ENCODE measurements around the gene EPHA1. TPM values are rescaled to one million over a fixed set of nuclear protein-coding genes. Genes with fewer than 3 reads are reported as not detected.

Gene EPHA1
- total and polyA plus RNA-seq, 12 donors = 0.12 to 0.73 (median 0.39) TPM; not detected in 9

DNA sequence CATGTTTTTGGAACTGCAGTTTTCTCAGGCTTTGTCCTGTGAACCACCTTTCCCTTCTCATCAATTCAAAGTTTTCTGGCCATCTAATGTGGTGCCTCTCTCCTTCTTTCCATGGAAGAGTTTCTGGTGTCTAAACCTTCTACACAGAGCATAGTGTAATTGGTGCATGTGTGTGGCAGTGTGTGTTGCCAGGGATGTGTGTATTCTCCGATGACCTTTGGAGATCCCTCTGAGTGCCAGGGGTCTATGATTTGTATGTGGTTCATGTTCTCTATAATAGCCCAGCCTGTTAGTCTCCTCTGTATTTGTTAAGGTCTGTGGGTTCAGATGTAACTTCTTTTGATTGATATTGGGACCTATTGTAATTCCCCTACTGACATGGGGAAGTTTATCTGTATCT, 36.1 kb upstream of the EPHA1 start:
- 96 to 97% methylated on average over 1 of the region's 1 CpG for WGBS, 2 donors
- DNase-seq (no peak), ATAC-seq (no peak)
- TF ChIP-seq CTCF (IDR thresholded peaks at IDR 0.05) = no peak
- no peaks in the 10 kb centered on the region for H3K9me3 ChIP-seq
- intact Hi-C loops (cut with DNase I) = no loop called here
- no peak overlapping the region for H3K4me3 ChIP-seq
- peaks cover 0 to 21% (median 7%) of the 10 kb centered on the region in 7 donors for H3K27me3 ChIP-seq
- H3K4me1 ChIP-seq = no peaks in the 10 kb centered on the region
- no peaks in the 10 kb centered on the region for H3K36me3 ChIP-seq
- no peak overlapping the region for H3K27ac ChIP-seq

GRCh38 chr7:143444063-143444782, 35.6 kb upstream of the EPHA1 start:
- peaks cover 0 to 21% (median 7%) of the 10 kb centered on the region in 7 donors for H3K27me3 ChIP-seq
- no peaks in the 10 kb centered on the region for H3K9me3 ChIP-seq
- no peaks in the 10 kb centered on the region for H3K36me3 ChIP-seq
- no peak overlapping the region for H3K4me3 ChIP-seq
- intact Hi-C loops (cut with DNase I) = no loop called here
- WGBS, 2 donors = 91 to 95% methylated on average over 6 of the region's 6 CpGs
- ATAC-seq (no peak), DNase-seq (no peak)
- H3K4me1 ChIP-seq = no peaks in the 10 kb centered on the region
- no peak for TF ChIP-seq CTCF (IDR thresholded peaks at IDR 0.05)
- no peak overlapping the region for H3K27ac ChIP-seq

GRCh38 chr7:143443153-143443552, 34.5 kb upstream of the EPHA1 start, which contains the start of gene TAS2R60:
TAS2R60 (plus strand) TSS chr7:143443453; CDS start chr7:143443453, 0 bp downstream.
- no peaks in the 10 kb centered on the region for H3K9me3 ChIP-seq
- DNase-seq (no peak), ATAC-seq (no peak)
- H3K27ac ChIP-seq = no peak within 1 kb of the TSS
- H3K27me3 ChIP-seq = peaks cover 0 to 21% (median 7%) of the 10 kb centered on the region in 7 donors
- intact Hi-C loops (cut with DNase I) = no loop called here
- no peak for TF ChIP-seq CTCF (IDR thresholded peaks at IDR 0.05)
- WGBS, 2 donors = 67 to 97% methylated on average over 4 of the region's 4 CpGs
- H3K36me3 ChIP-seq = no peaks in the 10 kb centered on the region
- H3K4me1 ChIP-seq = no peaks in the 10 kb centered on the region
- no peak within 1 kb of the TSS for H3K4me3 ChIP-seq

- ATAC-seq (no peak), DNase-seq (no peak)
- intact Hi-C loops (cut with DNase I) = no loop called here
- Histone ChIP-seq H3K4me1 (peaks cover 0 to 2% (median 0%) of the 10 kb centered on the region in 9 donors), H3K9me3 (no peaks in the 10 kb centered on the region), H3K27ac (no peak overlapping the region), H3K36me3 (no peaks in the 10 kb centered on the region), H3K4me3 (no peak overlapping the region), H3K27me3 (peaks cover 0 to 5% (median 0%) of the 10 kb centered on the region in 7 donors)
- no peak for TF ChIP-seq CTCF (IDR thresholded peaks at IDR 0.05)
- WGBS, 2 donors = 86 to 87% methylated on average over 2 of the region's 2 CpGs
Measured at GRCh38 chr7:143439866-143440265, 31.2 kb upstream of the EPHA1 start.

Data from heart right ventricle (tissue), 16 donors.